ENCODE results near the gene IKBKE. TPM values are rescaled to one million over a fixed set of nuclear protein-coding genes. Genes with fewer than 3 reads are reported as not detected.

IKBKE gene
- total RNA-seq, 1 donor from 2014 or later: 2.9 TPM

DNA sequence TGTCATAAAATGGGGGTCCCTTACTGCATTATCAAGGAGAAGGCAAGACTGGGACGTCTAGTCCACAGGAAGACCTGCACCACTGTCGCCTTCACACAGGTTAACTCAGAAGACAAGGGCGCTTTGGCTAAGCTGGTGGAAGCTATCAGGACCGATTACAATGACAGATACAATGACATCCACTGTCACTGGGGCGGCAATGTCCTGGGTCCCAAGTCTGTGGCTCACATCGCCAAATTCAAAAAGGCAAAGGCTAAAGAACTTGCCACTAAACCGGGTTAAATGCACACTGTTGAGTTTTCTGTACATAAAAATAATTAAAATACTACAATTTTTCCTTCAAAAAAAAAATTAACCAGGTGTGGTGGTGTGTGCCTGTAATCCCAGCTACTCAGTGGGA is 59.1 kb downstream of the IKBKE start:
- no peak for FAIRE-seq
- Histone ChIP-seq H3K27me3 (ENCODE audit: control insufficient read depth, insufficient read depth, low read length) (no peaks in the 10 kb centered on the region), H3K4me3 (ENCODE audit: low read depth, low read length) (no peak overlapping the region)

DNA sequence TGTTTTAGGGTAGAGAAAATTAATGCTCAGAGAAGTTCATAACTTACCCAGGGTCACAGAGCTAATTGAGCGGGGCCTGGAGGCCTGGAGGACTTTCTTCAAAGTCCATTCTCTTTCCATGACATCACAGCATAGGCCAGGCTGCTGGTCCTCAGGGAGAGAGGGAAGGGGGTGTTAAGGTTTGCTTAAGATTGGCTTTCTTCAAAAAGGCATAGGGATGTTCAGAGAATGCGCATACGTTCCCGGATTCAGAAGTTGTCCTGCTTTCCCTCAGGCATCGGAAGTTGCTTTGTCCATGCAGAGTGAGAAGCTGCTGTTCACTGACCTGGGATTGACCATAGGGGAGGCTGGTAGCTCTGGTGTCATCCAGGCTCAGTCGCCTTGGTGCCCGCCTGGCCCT is 62.1 kb downstream of the IKBKE start:
- no peaks in the 10 kb centered on the region for H3K36me3 ChIP-seq (ENCODE audit: control insufficient read depth, insufficient read depth, low read length)
- H3K4me3 ChIP-seq (ENCODE audit: low read depth, low read length): no peak overlapping the region
- H3K27me3 ChIP-seq (ENCODE audit: control insufficient read depth, insufficient read depth, low read length): no peaks in the 10 kb centered on the region
- TF ChIP-seq, protein P1, sequence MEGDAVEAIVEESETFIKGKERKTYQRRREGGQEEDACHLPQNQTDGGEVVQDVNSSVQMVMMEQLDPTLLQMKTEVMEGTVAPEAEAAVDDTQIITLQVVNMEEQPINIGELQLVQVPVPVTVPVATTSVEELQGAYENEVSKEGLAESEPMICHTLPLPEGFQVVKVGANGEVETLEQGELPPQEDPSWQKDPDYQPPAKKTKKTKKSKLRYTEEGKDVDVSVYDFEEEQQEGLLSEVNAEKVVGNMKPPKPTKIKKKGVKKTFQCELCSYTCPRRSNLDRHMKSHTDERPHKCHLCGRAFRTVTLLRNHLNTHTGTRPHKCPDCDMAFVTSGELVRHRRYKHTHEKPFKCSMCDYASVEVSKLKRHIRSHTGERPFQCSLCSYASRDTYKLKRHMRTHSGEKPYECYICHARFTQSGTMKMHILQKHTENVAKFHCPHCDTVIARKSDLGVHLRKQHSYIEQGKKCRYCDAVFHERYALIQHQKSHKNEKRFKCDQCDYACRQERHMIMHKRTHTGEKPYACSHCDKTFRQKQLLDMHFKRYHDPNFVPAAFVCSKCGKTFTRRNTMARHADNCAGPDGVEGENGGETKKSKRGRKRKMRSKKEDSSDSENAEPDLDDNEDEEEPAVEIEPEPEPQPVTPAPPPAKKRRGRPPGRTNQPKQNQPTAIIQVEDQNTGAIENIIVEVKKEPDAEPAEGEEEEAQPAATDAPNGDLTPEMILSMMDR (IDR thresholded peaks at IDR 0.05; ENCODE audit: insufficient read depth, low read length, severe bottlenecking): no peak
- DNase-seq (ENCODE audit: low read depth): no peak
- no peak for FAIRE-seq

More for the DNA sequence above, 59.1 kb downstream of the IKBKE start:
- no peak for DNase-seq (ENCODE audit: low read depth)
- H3K36me3 ChIP-seq (ENCODE audit: control insufficient read depth, insufficient read depth, low read length): no peaks in the 10 kb centered on the region
- TF ChIP-seq, protein P1 (IDR thresholded peaks at IDR 0.05; ENCODE audit: insufficient read depth, low read length, severe bottlenecking): no peak

DNA sequence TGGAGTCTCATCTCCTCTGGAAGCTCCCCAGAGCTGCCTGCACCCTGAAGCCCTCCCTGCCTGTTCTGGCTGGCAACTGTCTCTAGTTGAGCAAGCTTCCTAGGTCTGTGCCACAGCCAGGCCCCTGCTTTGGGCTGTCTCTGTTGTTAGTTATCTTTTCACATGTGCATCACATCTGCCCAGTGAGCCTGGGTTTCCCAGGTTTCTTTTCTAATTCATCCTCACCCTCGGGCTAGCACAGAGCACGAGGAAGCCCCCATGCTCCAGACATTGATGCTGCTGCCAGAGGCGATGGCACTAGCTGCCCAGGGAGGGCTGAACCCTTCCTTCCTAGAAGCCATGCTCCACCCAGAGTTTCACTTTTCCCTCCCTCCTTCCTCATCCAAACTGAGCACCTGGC is 64.3 kb downstream of the IKBKE start:
- Histone ChIP-seq H3K27me3 (ENCODE audit: control insufficient read depth, insufficient read depth, low read length) (no peaks in the 10 kb centered on the region), H3K4me3 (ENCODE audit: low read depth, low read length) (no peak overlapping the region), H3K36me3 (ENCODE audit: control insufficient read depth, insufficient read depth, low read length) (peaks cover 2% of the 10 kb centered on the region)
- DNase-seq (ENCODE audit: low read depth) (no peak), FAIRE-seq (no peak)
- TF ChIP-seq, protein P1 (IDR thresholded peaks at IDR 0.05; ENCODE audit: insufficient read depth, low read length, severe bottlenecking): no peak

DNA sequence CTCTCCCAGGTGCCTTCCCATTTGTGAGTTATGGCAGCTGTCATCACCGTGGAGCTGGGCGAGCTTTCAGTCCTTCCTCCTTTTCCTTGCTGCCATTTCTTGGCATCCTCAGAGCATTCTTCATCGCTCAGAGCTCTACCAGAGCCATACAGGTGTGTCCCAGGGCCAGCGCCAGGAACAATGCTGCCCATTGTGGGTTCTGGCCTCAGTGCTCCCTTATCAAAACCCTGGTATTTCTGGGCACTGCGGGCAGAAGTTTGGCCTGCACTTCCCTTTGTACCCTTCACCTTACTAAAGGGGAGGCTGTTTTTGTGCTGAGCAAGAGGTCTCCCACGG is 65.5 kb downstream of the IKBKE start:
- H3K4me3 ChIP-seq (ENCODE audit: low read depth, low read length): no peak overlapping the region
- TF ChIP-seq, protein P1 (IDR thresholded peaks at IDR 0.05; ENCODE audit: insufficient read depth, low read length, severe bottlenecking): no peak
- H3K36me3 ChIP-seq (ENCODE audit: control insufficient read depth, insufficient read depth, low read length): peaks cover 2% of the 10 kb centered on the region
- H3K27me3 ChIP-seq (ENCODE audit: control insufficient read depth, insufficient read depth, low read length): no peaks in the 10 kb centered on the region
- no peak for FAIRE-seq
- DNase-seq (ENCODE audit: low read depth): no peak

DNA sequence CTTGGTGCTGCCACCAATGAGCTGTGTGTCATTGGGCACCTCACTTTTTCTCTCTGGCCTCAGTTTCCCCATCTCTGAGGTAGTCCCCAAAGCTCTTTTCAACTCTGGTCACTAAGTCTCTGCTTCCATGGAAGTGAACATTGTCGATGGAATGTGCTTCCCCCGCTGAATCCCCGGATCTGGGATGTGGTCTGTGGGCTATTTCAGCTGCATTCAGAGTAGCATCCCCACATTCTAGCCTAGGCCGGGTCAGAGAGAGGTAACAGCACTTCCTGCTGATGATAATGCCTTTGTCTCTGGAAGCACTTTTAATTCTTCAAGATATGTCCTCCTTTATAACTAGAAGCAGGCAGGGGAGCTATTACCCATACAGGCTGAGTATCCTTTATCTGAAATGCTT is 66.9 kb downstream of the IKBKE start:
- FAIRE-seq: no peak
- TF ChIP-seq, protein P1 (IDR thresholded peaks at IDR 0.05; ENCODE audit: insufficient read depth, low read length, severe bottlenecking): no peak

DNA sequence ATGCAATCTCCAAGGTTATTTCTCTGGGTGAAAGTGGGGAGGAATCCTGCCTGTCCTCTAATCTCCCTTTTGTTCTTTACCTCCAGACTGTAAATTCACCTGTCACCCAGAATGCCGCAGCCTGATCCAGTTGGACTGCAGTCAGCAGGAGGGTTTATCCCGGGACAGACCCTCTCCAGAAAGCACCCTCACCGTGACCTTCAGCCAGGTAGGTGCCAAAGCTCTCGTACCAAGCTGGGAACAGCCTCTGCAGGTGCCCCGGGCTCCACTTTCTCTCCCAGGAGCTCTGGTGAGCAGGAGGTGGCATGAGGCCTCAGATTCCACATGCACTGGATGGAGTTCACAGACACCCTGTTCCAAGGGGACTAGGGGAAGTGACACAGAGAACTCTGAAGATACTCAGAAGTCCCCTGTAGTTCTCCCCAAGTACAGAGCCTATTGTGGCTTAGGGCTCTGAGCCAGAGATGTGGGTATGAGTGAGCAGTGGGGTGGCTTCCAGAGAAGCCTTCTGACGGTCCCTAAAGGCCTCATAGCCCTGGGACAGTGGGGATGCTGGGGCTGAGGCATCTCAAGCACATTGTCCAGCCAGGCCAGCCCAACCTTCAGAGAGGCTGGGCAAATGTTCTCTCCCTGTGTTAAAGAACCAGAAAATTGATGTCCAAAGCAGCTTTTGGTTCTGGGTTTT is 68.0 kb downstream of the IKBKE start:
- TF ChIP-seq, protein P1 (IDR thresholded peaks at IDR 0.05; ENCODE audit: insufficient read depth, low read length, severe bottlenecking): no peak
- Histone ChIP-seq H3K4me3 (ENCODE audit: low read depth, low read length) (no peak overlapping the region), H3K36me3 (ENCODE audit: control insufficient read depth, insufficient read depth, low read length) (peaks cover 2% of the 10 kb centered on the region), H3K27me3 (ENCODE audit: control insufficient read depth, insufficient read depth, low read length) (no peaks in the 10 kb centered on the region)
- DNase-seq (ENCODE audit: low read depth) (no peak), FAIRE-seq (no peak)

More for the DNA sequence above, 66.9 kb downstream of the IKBKE start:
- Histone ChIP-seq H3K4me3 (ENCODE audit: low read depth, low read length) (no peak overlapping the region), H3K36me3 (ENCODE audit: control insufficient read depth, insufficient read depth, low read length) (peaks cover 2% of the 10 kb centered on the region), H3K27me3 (ENCODE audit: control insufficient read depth, insufficient read depth, low read length) (no peaks in the 10 kb centered on the region)
- no peak for DNase-seq (ENCODE audit: low read depth)

Data from bronchial epithelial cell (primary cell).